ENCODE data around the gene GOT1.

Gene GOT1

DNA sequence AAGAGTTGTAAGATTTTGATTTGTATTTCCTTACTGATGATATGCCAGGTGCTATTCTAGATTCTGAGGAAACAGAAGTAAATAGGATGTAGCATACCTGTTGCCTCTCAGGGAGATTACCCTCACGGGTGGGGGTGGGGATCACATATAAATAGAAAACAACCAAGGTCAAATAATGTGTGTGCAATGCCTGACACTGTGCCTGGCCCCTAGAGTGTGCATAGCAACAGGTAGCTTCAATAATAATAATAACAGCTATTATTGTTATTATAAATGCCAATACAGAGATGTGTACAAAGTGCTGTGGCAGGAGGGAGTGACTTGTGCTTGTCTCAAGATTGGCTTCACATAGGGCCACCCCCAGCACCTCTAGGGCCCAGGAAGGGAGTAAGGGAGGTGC is 77.2 kb downstream of the GOT1 start:
- DNase-seq: no peak

GRCh38 chr10:99347672-99348071 is 82.8 kb downstream of the GOT1 start:
- no peak for DNase-seq

Measured in NCI-H2081 (cell line).